ENCODE measurements around the gene PPP1R9B.
A peak's percentile ranks its signal among the peaks of the same experiment; 100 is the strongest.

PPP1R9B gene

DNA sequence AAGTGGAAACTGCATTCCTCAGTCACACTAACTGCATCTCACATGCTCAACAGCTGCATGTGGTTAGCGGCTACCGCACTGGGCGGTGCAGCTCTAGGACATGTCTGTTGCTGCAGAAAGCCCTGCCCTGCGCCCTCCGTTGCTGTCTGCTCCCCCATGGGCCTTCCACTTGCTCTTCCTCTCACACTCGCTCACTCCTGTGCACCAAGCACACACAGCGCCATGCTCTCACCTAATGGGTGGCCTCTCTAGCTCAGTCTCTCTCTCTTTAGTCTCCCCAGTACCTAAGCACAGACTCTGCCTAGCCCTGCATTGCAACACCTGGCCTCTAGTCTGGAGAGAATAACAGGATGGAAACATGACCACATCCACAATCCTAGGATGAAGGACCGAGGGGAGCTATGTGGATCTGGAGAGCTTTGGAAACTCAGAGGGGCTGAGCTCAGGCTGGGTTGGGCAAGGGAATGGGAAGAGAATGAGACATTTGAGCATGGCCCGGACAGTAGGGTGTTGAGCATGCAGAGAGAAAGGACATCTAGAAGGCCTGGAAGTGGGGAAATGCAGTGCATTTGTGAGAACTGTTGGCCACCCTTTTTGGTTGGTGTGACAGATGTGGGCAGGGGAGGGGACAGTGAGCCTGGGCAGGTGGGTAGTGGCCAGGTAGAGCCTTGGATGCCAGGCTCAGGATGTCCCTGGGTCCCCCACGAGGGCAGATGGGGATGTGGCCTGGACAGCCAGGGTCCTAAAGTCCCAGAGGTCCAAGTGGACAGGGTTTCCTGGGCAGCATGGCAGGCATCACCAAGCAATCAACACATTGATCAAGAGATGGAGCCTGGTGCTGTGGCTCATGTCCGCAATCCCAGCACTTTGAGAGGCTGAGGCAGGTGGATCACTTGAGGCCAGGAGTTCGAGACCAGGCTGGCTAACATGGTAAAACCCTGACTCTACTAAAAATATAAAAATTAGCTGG, 31.4 kb upstream of the PPP1R9B start:
- Mint-ChIP-seq H3K27ac (no peak overlapping the region), H3K4me1 (ENCODE audit: low read depth) (peaks cover 16% of the 10 kb centered on the region), H3K4me3 (no peak overlapping the region), H3K9me3 (ENCODE audit: low read depth) (no peaks in the 10 kb centered on the region), H3K36me3 (no peaks in the 10 kb centered on the region), H3K27me3 (no peaks in the 10 kb centered on the region)

DNA sequence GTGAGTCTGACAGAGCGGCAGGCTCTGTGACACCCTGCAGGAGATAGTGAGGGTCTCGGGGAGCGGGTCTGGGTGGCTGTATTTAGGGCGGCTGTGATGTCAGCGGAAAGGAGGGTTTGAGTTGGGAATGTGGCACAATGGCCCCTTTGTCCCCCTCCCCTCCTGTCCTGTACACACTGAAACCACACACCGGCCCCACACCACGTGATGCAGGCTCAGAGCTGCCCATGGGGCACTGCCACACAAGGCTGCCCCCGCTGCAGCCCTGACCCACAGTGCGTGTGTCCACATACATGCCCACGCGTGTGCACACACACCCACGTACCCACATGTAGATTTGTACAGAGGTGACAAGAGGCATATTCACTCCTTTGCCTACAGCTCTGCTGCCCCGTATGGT, 30.7 kb upstream of the PPP1R9B start:
- Mint-ChIP-seq H3K9me3 (ENCODE audit: low read depth) (no peaks in the 10 kb centered on the region), H3K4me1 (ENCODE audit: low read depth) (peaks cover 16% of the 10 kb centered on the region), H3K27ac (no peak overlapping the region), H3K27me3 (no peaks in the 10 kb centered on the region), H3K4me3 (no peak overlapping the region), H3K36me3 (no peaks in the 10 kb centered on the region)

DNA sequence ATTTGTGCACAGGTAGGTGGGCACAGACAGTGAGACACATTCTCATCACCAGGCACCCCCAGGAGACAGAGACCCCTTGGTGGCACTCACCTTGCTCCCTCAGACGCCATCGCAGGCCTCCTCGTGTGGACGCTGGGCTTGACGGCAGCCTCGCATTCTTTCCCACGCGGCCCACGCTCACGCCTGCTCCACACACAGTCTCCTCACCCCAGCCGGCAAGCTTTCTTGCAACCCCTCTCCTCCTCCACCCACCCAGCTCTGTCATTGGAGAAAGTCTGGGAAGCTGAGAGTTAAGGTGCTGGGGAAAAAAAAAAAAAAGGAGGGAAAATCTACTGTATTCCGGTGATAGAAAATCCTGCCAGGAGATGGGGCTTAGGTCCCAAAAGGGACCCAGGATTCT, 30.1 kb upstream of the PPP1R9B start:
- Mint-ChIP-seq H3K27me3 (no peaks in the 10 kb centered on the region), H3K4me1 (ENCODE audit: low read depth) (peaks cover 16% of the 10 kb centered on the region)

DNA sequence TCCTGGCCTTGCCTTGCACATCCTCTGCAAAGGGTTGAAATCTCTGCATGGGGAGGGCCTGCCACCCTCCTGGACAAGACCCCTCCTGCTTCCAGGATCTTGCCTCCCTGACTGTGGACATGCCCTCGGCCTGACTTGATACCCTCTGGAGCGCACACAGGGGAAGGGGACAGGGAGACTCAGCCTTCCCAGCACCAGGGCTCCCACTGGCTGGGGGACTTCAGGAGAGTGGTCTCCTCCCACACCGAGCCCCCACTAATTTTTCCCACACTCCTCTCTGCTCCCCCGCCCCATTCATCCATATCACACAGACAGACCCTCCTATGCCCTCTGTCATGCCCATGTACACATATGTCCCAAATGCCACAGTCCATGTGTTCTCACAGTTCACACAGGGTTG, 29.6 kb upstream of the PPP1R9B start:
- Mint-ChIP-seq H3K4me1 (ENCODE audit: low read depth) (peaks cover 16% of the 10 kb centered on the region), H3K36me3 (no peaks in the 10 kb centered on the region), H3K4me3 (no peak overlapping the region), H3K27ac (no peak overlapping the region), H3K9me3 (ENCODE audit: low read depth) (no peaks in the 10 kb centered on the region), H3K27me3 (no peaks in the 10 kb centered on the region)

More for the DNA sequence above, 30.1 kb upstream of the PPP1R9B start:
- Mint-ChIP-seq H3K36me3 (no peaks in the 10 kb centered on the region), H3K4me3 (no peak overlapping the region), H3K27ac (no peak overlapping the region), H3K9me3 (ENCODE audit: low read depth) (no peaks in the 10 kb centered on the region)

DNA sequence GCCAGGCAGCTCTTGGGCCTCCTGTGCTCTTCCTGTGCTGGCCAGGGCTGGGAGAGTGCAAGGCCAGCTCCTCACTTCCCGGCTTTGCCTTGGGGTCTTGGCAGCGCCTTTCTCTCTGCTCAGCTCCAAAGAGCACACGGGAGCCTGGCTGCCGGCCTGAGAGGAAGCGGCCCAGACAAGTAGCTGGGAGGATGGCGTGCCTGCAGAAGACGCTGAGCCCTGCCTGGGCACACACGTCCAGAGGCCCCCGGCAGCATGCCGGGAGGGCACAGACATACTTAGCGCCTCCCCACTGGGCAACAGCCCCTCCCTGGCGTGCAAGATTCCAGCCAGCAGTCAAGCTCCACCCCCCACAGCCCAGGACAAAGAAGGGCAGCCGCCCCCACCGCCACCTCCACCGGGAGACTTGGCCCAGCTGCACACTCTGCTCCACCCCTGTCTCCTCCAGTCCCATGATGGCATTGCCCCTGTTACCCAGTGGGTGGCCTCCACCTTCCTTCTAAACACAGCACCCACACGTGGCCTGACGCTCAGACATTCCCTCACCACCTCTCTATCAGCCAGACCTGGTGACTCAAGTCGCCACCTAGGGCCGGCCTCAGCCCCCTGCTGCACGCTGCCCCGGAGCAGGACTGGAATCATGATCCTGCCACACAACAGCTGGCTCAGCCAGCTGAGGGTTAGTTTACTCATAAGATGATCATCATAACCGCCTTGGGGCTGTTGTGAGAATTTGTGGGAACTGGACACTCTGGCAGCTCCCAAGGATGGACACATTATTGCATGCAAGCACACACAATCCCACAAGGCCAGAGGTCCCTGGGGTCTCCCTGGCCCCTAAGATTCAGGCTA, 27.7 kb upstream of the PPP1R9B start:
- no peaks in the 10 kb centered on the region for H3K9me3 Mint-ChIP-seq (ENCODE audit: low read depth)
- H3K27me3 Mint-ChIP-seq, result no peaks in the 10 kb centered on the region
- H3K4me1 Mint-ChIP-seq (ENCODE audit: low read depth), result peaks cover 7% of the 10 kb centered on the region
- peak overlapping the region; percentile 13 for H3K4me3 Mint-ChIP-seq
- H3K36me3 Mint-ChIP-seq, result no peaks in the 10 kb centered on the region
- no peak overlapping the region for H3K27ac Mint-ChIP-seq

DNA sequence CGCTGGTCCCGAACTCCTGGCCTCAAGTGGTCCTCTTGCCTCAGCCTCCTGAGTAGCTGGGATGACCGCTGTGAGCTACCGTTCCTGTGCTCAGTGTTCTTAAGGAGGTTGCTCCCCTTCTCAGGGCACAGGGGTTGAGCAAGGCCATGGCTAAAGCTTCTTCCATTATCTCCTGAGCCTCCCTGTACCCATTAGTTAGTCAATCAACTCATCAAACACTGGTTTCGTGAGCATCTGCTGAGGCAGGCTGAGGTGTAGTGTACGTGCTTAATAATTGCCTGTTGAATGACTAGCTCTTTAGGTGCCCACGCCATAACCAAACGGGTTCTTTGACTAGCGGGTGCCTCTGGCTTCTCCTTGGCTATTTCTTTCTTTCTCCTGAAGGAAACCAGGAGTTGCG, 27.0 kb upstream of the PPP1R9B start:
- Mint-ChIP-seq H3K27ac (no peak overlapping the region), H3K4me3 (no peak overlapping the region), H3K36me3 (no peaks in the 10 kb centered on the region), H3K27me3 (no peaks in the 10 kb centered on the region), H3K4me1 (ENCODE audit: low read depth) (peaks cover 5% of the 10 kb centered on the region), H3K9me3 (ENCODE audit: low read depth) (no peaks in the 10 kb centered on the region)

DNA sequence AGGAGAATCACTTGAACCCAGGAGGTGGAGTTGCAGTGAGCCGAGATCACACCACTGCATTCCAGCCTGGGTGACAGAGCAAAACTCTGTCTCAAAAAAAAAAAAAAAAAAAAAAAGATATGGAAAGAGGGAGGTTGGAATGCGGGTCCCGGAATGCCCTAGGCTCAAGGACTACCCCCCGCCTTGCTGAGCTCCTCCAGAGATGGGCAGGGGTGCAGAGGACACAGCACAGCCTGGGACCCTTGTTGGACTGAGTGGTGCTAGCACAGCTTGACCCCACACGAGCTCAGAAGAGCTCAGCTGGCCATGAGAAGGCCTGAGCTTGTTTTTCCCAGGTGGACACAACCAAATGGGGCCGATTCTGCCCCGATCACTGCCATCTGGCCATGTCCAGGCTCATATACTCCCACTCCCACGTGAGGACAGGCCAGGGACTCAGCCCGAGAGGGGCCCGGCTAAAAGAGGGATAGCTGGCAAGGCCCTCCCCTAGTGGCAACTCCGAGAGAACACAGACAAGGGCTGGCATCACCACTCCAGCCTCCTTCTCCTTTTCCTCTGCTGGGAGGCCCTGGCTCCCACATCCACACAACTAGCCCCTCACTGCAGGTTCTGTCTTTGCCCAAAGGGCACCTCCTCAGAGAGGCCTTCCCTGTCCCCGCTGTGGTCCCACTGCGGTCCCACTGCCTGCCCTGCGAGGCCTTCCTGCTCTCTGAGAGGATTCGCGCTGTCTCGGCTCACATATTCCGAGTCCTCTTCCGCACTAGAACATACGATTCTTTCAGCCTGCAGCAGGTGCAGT, 26.3 kb upstream of the PPP1R9B start:
- no peaks in the 10 kb centered on the region for H3K36me3 Mint-ChIP-seq
- no peaks in the 10 kb centered on the region for H3K9me3 Mint-ChIP-seq (ENCODE audit: low read depth)
- H3K27me3 Mint-ChIP-seq, result no peaks in the 10 kb centered on the region
- H3K4me1 Mint-ChIP-seq (ENCODE audit: low read depth), result peaks cover 5% of the 10 kb centered on the region
- H3K4me3 Mint-ChIP-seq, result no peak overlapping the region
- H3K27ac Mint-ChIP-seq, result no peak overlapping the region

DNA sequence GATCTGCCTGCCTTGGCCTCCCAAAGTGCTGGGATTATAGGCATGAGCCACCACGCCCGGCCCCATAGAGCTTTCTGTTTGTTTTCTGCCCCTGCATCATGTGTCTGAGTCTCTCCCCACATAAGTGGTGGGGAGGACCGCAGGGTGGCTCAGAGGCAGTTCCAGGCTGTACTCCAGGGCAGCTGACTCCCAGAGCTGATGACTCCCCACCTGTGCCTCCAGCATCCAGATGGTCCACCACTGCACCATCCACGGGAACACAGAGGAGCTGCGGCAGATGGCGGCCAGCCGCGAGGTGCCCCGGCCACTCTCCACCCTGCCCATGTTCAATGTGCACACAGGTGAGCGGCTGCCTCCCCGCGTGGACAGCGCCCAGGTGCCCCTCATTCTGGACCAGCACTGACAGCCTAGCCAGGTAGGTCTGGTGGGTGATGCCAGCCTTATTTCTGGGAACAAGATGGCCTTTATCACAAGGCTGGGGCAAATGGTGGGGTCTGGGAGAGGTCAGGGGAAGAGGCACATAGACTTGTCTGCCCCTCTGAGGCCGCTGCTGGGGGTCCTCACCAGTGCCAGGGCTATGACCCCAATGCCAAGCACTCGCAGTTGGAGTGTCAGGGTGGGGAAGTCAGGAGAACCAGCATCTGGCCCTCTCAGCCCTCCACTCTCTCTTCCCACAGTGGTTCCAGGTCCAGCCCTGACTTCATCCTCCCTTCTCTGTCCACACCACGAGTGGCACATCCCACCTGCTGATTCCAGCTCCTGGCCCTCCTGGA, 24.7 kb upstream of the PPP1R9B start:
- H3K27ac Mint-ChIP-seq, result no peak overlapping the region
- H3K27me3 Mint-ChIP-seq, result no peaks in the 10 kb centered on the region
- peaks cover 5% of the 10 kb centered on the region for H3K4me1 Mint-ChIP-seq (ENCODE audit: low read depth)
- no peak overlapping the region for H3K4me3 Mint-ChIP-seq
- H3K36me3 Mint-ChIP-seq, result no peaks in the 10 kb centered on the region
- no peaks in the 10 kb centered on the region for H3K9me3 Mint-ChIP-seq (ENCODE audit: low read depth)

DNA sequence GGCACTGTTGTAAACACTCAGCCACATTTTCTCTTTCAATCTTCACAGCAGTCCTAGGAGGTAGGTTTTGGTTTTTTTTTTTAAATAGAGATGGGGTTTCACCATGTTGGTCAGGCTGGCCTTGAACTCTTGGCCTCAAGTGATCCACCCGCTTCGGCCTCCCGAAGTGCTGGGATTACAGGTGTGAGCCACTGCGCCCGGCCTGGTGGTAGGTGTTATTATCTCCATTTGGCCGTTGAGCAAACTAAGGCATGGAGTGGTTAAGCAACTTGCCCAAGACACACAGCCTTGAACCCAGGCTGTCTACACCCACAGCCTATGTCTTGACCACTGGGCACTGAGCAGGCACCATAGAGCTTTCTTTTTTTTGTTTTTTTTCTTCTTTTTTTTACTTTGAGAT, 24.0 kb upstream of the PPP1R9B start:
- Mint-ChIP-seq H3K4me1 (ENCODE audit: low read depth) (peaks cover 8% of the 10 kb centered on the region), H3K27me3 (no peaks in the 10 kb centered on the region), H3K4me3 (no peak overlapping the region), H3K9me3 (ENCODE audit: low read depth) (no peaks in the 10 kb centered on the region), H3K36me3 (no peaks in the 10 kb centered on the region), H3K27ac (no peak overlapping the region)

DNA sequence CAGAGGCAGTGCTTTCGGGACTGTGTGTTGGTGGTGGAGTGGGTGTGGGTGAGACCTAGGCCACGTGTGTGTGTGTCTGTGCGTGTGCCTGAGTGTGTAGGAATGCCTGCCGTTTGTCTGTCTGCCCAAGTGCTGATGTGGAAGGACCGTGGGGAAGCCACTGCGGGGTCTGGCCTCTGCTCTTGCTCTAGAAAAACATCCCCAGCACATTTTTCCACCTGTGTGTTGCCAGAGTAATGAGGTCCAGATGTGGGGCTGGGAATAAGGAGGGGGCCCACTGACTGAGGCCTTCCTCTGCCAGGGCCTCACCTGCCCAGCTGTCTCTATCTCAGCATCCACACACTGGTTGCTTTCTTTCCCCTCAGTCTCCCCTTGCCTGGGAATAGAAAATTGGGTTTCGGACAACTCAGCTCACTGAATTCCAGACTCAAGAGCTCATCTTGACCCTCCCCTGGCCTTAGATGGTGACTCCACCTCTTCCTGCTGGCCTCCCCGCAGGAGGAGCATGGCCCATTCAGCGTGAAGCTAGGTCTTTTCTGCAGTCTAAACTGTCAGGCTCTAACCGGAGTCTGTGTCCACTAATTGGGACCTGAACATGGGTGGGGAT, 23.0 kb upstream of the PPP1R9B start:
- Mint-ChIP-seq H3K9me3 (ENCODE audit: low read depth) (no peaks in the 10 kb centered on the region), H3K36me3 (no peaks in the 10 kb centered on the region), H3K27me3 (no peaks in the 10 kb centered on the region), H3K4me1 (ENCODE audit: low read depth) (peaks cover 17% of the 10 kb centered on the region), H3K27ac (no peak overlapping the region), H3K4me3 (no peak overlapping the region)

DNA sequence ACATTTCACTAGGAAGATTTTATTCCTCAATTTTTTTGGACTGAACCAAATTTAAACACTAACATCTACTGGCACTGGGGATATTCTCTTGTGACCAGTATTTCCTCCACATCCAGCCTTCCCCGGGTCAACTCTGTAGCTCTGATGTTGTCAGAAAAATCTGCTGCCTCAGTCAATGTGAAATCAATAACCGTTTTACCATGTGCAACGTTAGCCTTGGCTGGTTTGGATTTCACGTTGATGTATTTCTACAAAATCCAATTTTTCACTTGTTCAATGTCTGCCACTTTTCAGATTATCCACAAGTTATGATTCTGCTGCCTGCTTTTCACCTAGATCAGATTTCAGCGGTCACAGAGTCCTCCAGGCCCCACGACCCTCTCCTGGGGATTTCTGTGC, 22.5 kb upstream of the PPP1R9B start:
- Mint-ChIP-seq H3K4me3 (no peak overlapping the region), H3K9me3 (ENCODE audit: low read depth) (no peaks in the 10 kb centered on the region), H3K4me1 (ENCODE audit: low read depth) (peaks cover 15% of the 10 kb centered on the region), H3K27ac (no peak overlapping the region), H3K36me3 (no peaks in the 10 kb centered on the region), H3K27me3 (no peaks in the 10 kb centered on the region)

DNA sequence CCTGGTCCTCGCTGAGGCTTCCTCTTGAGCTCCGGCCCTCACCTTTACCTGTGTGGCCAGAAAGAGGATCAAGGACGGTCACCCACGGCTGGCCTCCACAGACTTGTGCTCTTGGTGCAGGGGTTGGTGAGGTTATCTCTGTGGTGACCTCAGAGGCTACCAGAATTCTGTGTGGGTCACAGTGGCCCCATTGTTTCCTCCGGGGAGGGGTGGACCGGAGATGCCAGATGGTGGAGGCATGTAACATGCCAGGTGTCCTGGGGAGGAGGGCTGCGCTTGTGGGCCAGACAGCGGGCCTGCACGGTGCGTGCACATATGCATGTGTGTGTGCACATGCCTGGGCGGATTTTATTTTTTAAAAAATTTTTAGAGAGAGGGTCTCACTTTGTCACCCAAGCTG, 21.7 kb upstream of the PPP1R9B start:
- H3K4me3 Mint-ChIP-seq, result no peak overlapping the region
- H3K4me1 Mint-ChIP-seq (ENCODE audit: low read depth), result peaks cover 16% of the 10 kb centered on the region
- H3K9me3 Mint-ChIP-seq (ENCODE audit: low read depth), result no peaks in the 10 kb centered on the region
- no peaks in the 10 kb centered on the region for H3K27me3 Mint-ChIP-seq
- no peaks in the 10 kb centered on the region for H3K36me3 Mint-ChIP-seq
- H3K27ac Mint-ChIP-seq, result no peak overlapping the region

DNA sequence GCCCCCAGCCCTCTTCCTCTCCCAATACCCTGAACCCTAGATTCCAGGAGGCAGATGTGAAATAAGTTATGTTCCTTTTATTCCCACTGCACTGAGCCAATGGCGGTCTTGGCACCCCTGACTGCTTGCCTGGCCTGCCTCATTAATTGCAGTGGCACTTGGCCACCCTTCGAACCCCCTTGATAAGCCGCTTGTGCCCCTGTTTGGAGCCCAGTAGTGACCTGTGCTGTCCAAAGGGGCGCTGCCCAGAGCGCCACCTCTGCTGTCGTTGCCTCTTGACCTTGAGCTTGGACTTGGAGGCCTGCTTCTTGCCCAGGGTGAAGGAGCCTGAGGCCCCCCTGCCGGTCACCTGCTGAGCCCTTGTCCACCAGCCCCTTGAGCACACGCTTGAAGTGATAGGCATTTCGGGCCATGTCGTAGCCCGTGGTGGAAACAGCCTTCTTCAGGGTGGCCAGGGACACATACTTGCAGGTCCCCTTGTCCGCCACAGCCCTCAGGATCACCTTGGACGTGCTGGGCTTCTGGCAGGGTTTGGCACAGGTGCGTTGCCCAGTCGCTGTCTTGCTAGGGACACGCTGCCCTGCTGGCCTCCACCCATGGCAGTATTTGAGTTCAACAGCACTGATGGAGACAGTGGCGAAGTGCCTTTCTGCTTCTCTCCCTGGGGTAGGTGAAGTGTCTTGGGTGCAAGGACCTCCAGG, 21.0 kb upstream of the PPP1R9B start:
- Mint-ChIP-seq H3K9me3 (ENCODE audit: low read depth) (no peaks in the 10 kb centered on the region), H3K27me3 (no peaks in the 10 kb centered on the region), H3K4me3 (no peak overlapping the region), H3K36me3 (no peaks in the 10 kb centered on the region), H3K27ac (no peak overlapping the region), H3K4me1 (ENCODE audit: low read depth) (peaks cover 16% of the 10 kb centered on the region)

Data from activated naive CD8-positive, alpha-beta T cell (primary cell).